ENCODE data around the gene ARL9.
A peak's percentile ranks its signal among the peaks of the same experiment; 100 is the strongest.

ARL9 gene

GRCh38 chr4:56531823-56532222 lies 26.2 kb downstream of the ARL9 start:
- DNase-seq (ENCODE audit: low read depth in 2 of 2) = no peak

GRCh38 chr4:56532239-56532638 lies 26.6 kb downstream of the ARL9 start:
- DNase-seq (ENCODE audit: low read depth in 2 of 2) = no peak

GRCh38 chr4:56535915-56536314 lies 30.3 kb downstream of the ARL9 start:
- no peak for DNase-seq (ENCODE audit: low read depth in 2 of 2)

GRCh38 chr4:56537147-56537546 lies 31.6 kb downstream of the ARL9 start:
- no peak for DNase-seq (ENCODE audit: low read depth in 2 of 2)

GRCh38 chr4:56540826-56541225 lies 35.2 kb downstream of the ARL9 start:
- no peak for DNase-seq (ENCODE audit: low read depth in 2 of 2)

- peak; percentile 76 to 77 for DNase-seq (ENCODE audit: low read depth in 2 of 2)
Observed at GRCh38 chr4:56544573-56545131, 39.1 kb downstream of the ARL9 start.

GRCh38 chr4:56550642-56551041 lies 45.1 kb downstream of the ARL9 start:
- no peak for DNase-seq (ENCODE audit: low read depth in 2 of 2)

- no peak for DNase-seq (ENCODE audit: low read depth in 2 of 2)
Observed at GRCh38 chr4:56551516-56551915, 45.9 kb downstream of the ARL9 start.

- no peak for DNase-seq (ENCODE audit: low read depth in 2 of 2)
Observed at GRCh38 chr4:56552273-56552672, 46.7 kb downstream of the ARL9 start.

- DNase-seq (ENCODE audit: low read depth in 2 of 2) = no peak
Observed at GRCh38 chr4:56570041-56570440, 64.5 kb downstream of the ARL9 start.
